ENCODE measurements around the gene VCL. TPM values are rescaled to one million over a fixed set of nuclear protein-coding genes. Genes with fewer than 3 reads are reported as not detected.

VCL gene
- total and polyA plus RNA-seq, 12 donors, result 117 to 369 (median 237) TPM

DNA sequence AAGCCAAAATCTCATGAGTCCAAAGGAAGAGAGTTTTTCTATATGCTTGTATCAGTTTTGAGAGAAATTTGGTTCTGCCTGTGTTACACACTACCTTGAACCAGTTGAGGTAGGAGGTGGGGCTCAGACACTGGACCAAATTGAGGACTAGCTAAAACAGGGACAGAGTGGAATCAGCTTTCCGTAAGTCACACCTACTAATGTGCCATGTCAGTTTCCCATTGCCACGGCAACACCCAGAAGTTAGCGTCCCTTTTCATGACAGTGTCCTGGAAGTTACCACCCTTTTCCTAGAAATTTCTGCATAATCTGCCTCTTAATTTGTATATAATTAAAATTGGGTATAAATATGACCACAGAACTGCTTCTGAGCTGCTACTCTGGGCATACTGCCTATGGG, 162.1 kb downstream of the VCL start:
- no peak for ATAC-seq
- H3K4me3 ChIP-seq, result no peak overlapping the region
- no peaks in the 10 kb centered on the region for H3K27me3 ChIP-seq
- H3K36me3 ChIP-seq, result no peaks in the 10 kb centered on the region
- H3K9me3 ChIP-seq, result no peaks in the 10 kb centered on the region
- H3K27ac ChIP-seq, result no peak overlapping the region
- intact Hi-C loops (cut with DNase I), result no loop called here
- peaks cover 0 to 20% (median 13%) of the 10 kb centered on the region in 9 donors for H3K4me1 ChIP-seq
- DNase-seq, result no peak
- TF ChIP-seq, protein P1, sequence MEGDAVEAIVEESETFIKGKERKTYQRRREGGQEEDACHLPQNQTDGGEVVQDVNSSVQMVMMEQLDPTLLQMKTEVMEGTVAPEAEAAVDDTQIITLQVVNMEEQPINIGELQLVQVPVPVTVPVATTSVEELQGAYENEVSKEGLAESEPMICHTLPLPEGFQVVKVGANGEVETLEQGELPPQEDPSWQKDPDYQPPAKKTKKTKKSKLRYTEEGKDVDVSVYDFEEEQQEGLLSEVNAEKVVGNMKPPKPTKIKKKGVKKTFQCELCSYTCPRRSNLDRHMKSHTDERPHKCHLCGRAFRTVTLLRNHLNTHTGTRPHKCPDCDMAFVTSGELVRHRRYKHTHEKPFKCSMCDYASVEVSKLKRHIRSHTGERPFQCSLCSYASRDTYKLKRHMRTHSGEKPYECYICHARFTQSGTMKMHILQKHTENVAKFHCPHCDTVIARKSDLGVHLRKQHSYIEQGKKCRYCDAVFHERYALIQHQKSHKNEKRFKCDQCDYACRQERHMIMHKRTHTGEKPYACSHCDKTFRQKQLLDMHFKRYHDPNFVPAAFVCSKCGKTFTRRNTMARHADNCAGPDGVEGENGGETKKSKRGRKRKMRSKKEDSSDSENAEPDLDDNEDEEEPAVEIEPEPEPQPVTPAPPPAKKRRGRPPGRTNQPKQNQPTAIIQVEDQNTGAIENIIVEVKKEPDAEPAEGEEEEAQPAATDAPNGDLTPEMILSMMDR (IDR thresholded peaks at IDR 0.05), result no peak
- 93% methylated on average over 3 of the region's 3 CpGs for WGBS, 2 donors

DNA sequence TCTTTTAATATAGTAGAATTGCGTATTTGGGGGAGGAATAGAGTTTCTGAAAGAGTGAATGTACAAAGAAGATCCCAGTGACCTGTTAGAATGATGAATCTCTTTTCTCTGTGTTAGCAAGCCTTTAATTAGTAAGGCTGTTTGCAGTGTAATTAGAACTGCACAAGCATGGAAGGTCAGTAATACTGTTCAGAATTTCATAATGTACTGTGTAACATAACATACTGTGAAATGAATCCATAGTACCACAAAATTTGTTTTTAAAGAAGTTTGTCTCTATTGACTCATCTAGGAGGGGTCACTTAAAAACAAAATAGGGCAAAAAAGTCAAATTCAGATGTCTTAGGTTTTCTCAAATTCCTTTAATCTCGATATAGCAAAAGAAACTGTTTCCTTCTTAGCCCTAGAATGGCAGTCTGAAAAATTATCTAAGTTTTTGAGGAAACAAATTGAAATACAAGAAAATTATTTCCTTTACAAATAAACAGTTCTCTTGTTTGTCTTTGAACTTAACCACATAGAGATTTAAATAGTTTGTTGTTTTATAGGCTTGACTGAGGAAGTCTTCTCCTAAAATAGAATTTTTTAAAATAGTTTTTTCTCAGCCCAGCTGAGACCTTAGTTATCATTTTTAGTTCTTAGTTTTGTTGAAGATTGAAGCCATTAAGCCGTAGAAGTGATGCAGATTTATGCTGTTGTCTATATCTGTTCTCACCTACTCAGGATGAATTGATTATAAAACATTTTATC, 165.6 kb downstream of the VCL start:
- Histone ChIP-seq H3K27ac (no peak overlapping the region), H3K27me3 (no peaks in the 10 kb centered on the region), H3K4me1 (peaks cover 0 to 28% (median 0%) of the 10 kb centered on the region in 9 donors), H3K36me3 (no peaks in the 10 kb centered on the region), H3K9me3 (no peaks in the 10 kb centered on the region), H3K4me3 (no peak overlapping the region)
- TF ChIP-seq, protein P1 (IDR thresholded peaks at IDR 0.05), result no peak
- intact Hi-C loops (cut with DNase I), result no loop called here
- DNase-seq, result no peak
- WGBS, 2 donors, result 69 to 77% methylated on average over 3 of the region's 3 CpGs
- no peak for ATAC-seq

DNA sequence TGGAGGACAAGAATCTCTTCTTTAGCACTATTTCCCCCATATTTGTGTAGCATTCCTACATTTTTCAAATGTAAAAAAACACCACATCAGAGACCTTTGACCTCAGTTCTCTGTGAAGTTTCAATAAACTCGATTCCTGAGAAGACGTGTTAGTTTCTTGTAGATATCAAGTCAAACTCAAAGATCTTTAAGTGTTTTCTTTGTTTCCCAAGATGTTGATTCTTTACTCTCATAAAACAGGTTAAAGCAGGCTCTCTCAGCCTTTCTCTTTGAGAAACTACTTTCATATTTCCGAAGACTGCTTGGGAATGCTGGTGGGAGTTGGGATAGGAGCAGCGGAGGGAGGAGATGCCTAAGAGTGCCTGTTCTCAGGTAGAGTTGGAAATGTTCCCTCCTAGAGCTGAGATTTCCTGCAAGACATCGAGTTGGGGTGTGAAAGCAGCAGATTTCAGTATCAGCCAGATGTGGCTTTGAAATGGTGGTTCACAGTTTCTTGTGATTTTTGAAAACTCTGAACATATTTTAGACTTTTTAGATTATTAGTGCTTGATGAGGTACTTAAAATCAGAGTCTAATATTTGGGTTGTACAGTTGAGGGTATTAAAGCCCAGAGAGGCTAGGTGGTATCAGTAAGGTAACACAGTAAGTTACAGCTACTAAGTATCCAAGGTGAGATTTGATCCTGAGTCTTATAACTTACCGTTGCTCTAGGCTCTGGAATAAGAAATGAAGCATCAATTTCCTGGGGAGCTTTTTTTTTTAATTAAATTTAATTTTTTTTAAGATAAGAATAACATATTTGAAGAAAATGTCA, 167.0 kb downstream of the VCL start:
- ATAC-seq, result no peak
- Histone ChIP-seq H3K4me3 (no peak overlapping the region), H3K27me3 (no peaks in the 10 kb centered on the region), H3K9me3 (no peaks in the 10 kb centered on the region), H3K27ac (no peak overlapping the region), H3K36me3 (no peaks in the 10 kb centered on the region), H3K4me1 (peaks cover 0 to 39% (median 5%) of the 10 kb centered on the region in 9 donors)
- no peak for DNase-seq
- intact Hi-C loops (cut with DNase I), result no loop called here
- 65 to 69% methylated on average over 6 of the region's 6 CpGs for WGBS, 2 donors
- TF ChIP-seq, protein P1 (IDR thresholded peaks at IDR 0.05), result no peak

DNA sequence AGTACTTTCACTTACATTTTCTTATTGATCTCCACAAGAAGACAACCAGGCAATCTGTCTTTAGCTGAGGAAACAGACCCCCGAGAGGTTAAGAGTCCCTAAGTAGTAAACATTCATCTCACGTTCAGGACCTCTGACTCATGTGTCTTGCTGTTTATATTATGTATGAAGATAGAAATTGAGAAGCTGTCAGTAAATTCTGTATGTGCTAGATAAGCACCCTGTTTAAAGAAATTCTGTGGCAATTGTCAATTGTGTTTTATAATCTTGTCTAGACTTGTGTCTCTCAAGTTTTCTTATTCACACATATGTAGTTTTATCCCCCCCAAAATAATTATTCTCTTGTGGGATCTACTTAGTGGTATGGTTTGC, 167.6 kb downstream of the VCL start:
- no peaks in the 10 kb centered on the region for H3K36me3 ChIP-seq
- no peaks in the 10 kb centered on the region for H3K27me3 ChIP-seq
- H3K4me3 ChIP-seq, result no peak overlapping the region
- H3K9me3 ChIP-seq, result no peaks in the 10 kb centered on the region
- no peak overlapping the region for H3K27ac ChIP-seq
- TF ChIP-seq, protein P1 (IDR thresholded peaks at IDR 0.05), result no peak
- no peak for ATAC-seq
- WGBS, 2 donors, result 60 to 62% methylated on average over 2 of the region's 2 CpGs
- DNase-seq, result no peak
- peaks cover 0 to 40% (median 5%) of the 10 kb centered on the region in 9 donors for H3K4me1 ChIP-seq
- intact Hi-C loops (cut with DNase I), result no loop called here
